OCI-LY7 (cell line): Measurements from ENCODE around the gene PLEKHM3. TPM values are rescaled to one million over a fixed set of nuclear protein-coding genes. Genes with fewer than 3 reads are reported as not detected.

ENCODE experiments used
- BruUV-seq: library from RNA; stranded (reverse); fragments of 400-500 nt; replicated peaks from 2 replicates; lab custom pipeline; 2021; lab: Mats Ljungman, UMichigan
- CTCF ChIA-PET: fragments of 300-600 bp; sonication (Branson Sonifier 250); formaldehyde crosslinking; loops from one replicate; lab custom pipeline; 2022; ENCODE audit warnings: antibody characterized with exemption; ENCODE audit not compliant: unreplicated experiment; lab: Charles Lee
- POLR2A ChIA-PET: fragments of 300-600 bp; sonication (Branson Sonifier 250); formaldehyde crosslinking; loops from one replicate; lab custom pipeline; 2022; ENCODE audit warnings: antibody characterized with exemption; lab: Charles Lee
- DNase-seq: peaks from one replicate; pipeline ENCODE4 v3.0.0-alpha.2; 2015; ENCODE audit warnings: low spot score
- H2AFZ ChIP-seq: fragments of 200-600 bp; sonication (generic), shearing (Covaris generic); 2 replicates; pipeline ENCODE4 v1.6.1; 2014; ENCODE audit warnings: mild to moderate bottlenecking, antibody characterized with exemption, low read length, moderate library complexity
- H3K27ac ChIP-seq: fragments of 200-600 bp; sonication (generic); 2 replicates; pipeline ENCODE4 v1.5.1; 2014; ENCODE audit warnings: mixed run types, low read depth, mild to moderate bottlenecking, moderate library complexity, low read length, inconsistent platforms; ENCODE audit not compliant: poor library complexity, severe bottlenecking
- H3K36me3 ChIP-seq: fragments of 200-600 bp; sonication (generic); 2 replicates; pipeline ENCODE4 v1.6.1; 2014; ENCODE audit warnings: mild to moderate bottlenecking, antibody characterized with exemption, low read length, moderate library complexity, mixed read lengths; ENCODE audit not compliant: insufficient read depth
- H3K4me1 ChIP-seq: fragments of 200-600 bp; sonication (generic); 2 replicates; pipeline ENCODE4 v1.5.1; 2014; ENCODE audit warnings: mild to moderate bottlenecking, low read length; ENCODE audit not compliant: insufficient read depth, poor library complexity, severe bottlenecking
- H3K4me2 ChIP-seq: fragments of 200-600 bp; sonication (generic); 2 replicates; pipeline ENCODE4 v1.6.1; 2014; ENCODE audit warnings: mild to moderate bottlenecking, low read length
- H3K4me3 ChIP-seq: fragments of 200-600 bp; sonication (generic); 2 replicates; pipeline ENCODE4 v1.5.1; 2014; ENCODE audit warnings: mild to moderate bottlenecking, low read depth, low read length; ENCODE audit not compliant: poor library complexity, severe bottlenecking
- H3K79me2 ChIP-seq: fragments of 200-600 bp; sonication (generic); 2 replicates; pipeline ENCODE4 v1.6.1; 2016; ENCODE audit warnings: low read depth, mild to moderate bottlenecking, low read length, moderate library complexity, mixed read lengths; ENCODE audit not compliant: insufficient read depth
- H3K9me2 ChIP-seq: fragments of 200-600 bp; sonication (generic); 2 replicates; pipeline ENCODE4 v1.6.1; 2016; ENCODE audit warnings: mild to moderate bottlenecking, low read length, mixed read lengths; ENCODE audit not compliant: insufficient read depth
- H3K9me3 ChIP-seq: fragments of 200-600 bp; sonication (generic); 2 replicates; pipeline ENCODE4 v1.6.1; 2014; ENCODE audit warnings: mild to moderate bottlenecking, mixed run types, low read length, mixed read lengths
- H4K20me1 ChIP-seq: fragments of 200-600 bp; sonication (generic); 2 replicates; pipeline ENCODE4 v1.6.1; 2014; ENCODE audit warnings: mild to moderate bottlenecking, antibody characterized with exemption, low read length, moderate library complexity, mixed read lengths; ENCODE audit not compliant: insufficient read depth
- CTCF ChIP-seq: fragments of 200-600 bp; sonication (generic); conservative IDR thresholded peaks from 2 replicates; pipeline ENCODE4 v1.5.1; 2014; ENCODE audit warnings: mild to moderate bottlenecking, antibody characterized with exemption, low read length, moderate library complexity, mixed read lengths
- EZH2phosphoT487 ChIP-seq: fragments of 200-600 bp; sonication (generic); IDR thresholded peaks from 2 replicates; pipeline ENCODE4 v1.6.1; 2018; ENCODE audit warnings: low read depth, borderline replicate concordance, mild to moderate bottlenecking, mixed run types, antibody characterized with exemption, low read length, moderate library complexity, mixed read lengths
- intact Hi-C: fragments of 100-400 bp; cut with micrococcal nuclease; formaldehyde crosslinking; loops from one replicate; pipeline ENCODE4 v1.10.0; 2022; ENCODE audit not compliant: unreplicated experiment
- total RNA-seq, 2 experiments: library from RNA; depleted of rRNA in 1 of 2; stranded (reverse); fragments of >200 nt in 1 of 2; shearing (Covaris generic) in 1 of 2; gene quantifications; 2 replicates each; pipeline ENCODE4 v1.2.3, GENCODE V29; 2014 to 2022

PLEKHM3 gene
- total RNA-seq, 2 experiments from 2014 or later, result 3.7 to 6.3 TPM

- Histone ChIP-seq H3K36me3 (no peaks in the 10 kb centered on the region), H4K20me1 (no peaks in the 10 kb centered on the region), H3K4me3 (no peak overlapping the region), H3K27ac (no peak overlapping the region), H3K4me1 (no peaks in the 10 kb centered on the region), H3K9me2 (no peaks in the 10 kb centered on the region), H3K79me2 (no peaks in the 10 kb centered on the region), H2AFZ (no peak overlapping the region), H3K4me2 (no peak overlapping the region), H3K9me3 (no peaks in the 10 kb centered on the region)
- ChIA-PET POLR2A (interaction anchor here (0.6 to 1.5 kb wide), 3 partner anchors 8 to 379 kb away, joined by 3 to 4 read pairs (median 3); no protein-coding TSS in a partner anchor), CTCF (no interaction called here)
- TF ChIP-seq EZH2phosphoT487, result no peak
- TF ChIP-seq CTCF, result no peak
- intact Hi-C loops, result no loop called here
- no TSS peak for BruUV-seq
- DNase-seq, result no peak
These were observed 196.8 kb downstream of the PLEKHM3 start for GRCh38 chr2:207828361-207829057.

GRCh38 chr2:207825978-207826377, 199.3 kb downstream of the PLEKHM3 start:
- intact Hi-C loops, result no loop called here
- Histone ChIP-seq H4K20me1 (no peaks in the 10 kb centered on the region), H3K79me2 (no peaks in the 10 kb centered on the region), H3K4me2 (no peak overlapping the region), H3K9me3 (no peaks in the 10 kb centered on the region), H3K27ac (no peak overlapping the region), H3K4me1 (no peaks in the 10 kb centered on the region), H3K36me3 (no peaks in the 10 kb centered on the region), H3K9me2 (no peaks in the 10 kb centered on the region), H3K4me3 (no peak overlapping the region), H2AFZ (no peak overlapping the region)
- ChIA-PET POLR2A (no interaction called here), CTCF (no interaction called here)
- TF ChIP-seq EZH2phosphoT487 (no peak), CTCF (no peak)
- BruUV-seq, result no TSS peak
- no peak for DNase-seq
